A549 (cell line): Measurements from ENCODE around the gene SYCE1.

Experiments used
- CBX8 ChIP-seq: fragments of 200-600 bp; sonication (generic); IDR thresholded peaks from 2 replicates; pipeline ENCODE4 v1.6.1; 2016
- CHD4 ChIP-seq: fragments of 200-600 bp; sonication (generic); IDR thresholded peaks from 2 replicates; pipeline ENCODE4 v1.6.1; 2016; ENCODE audit warnings: antibody characterized with exemption, mild to moderate bottlenecking, borderline replicate concordance
- MYC ChIP-seq: IDR thresholded peaks from 2 replicates; pipeline ENCODE4 v1.6.1; 2012; ENCODE audit warnings: mild to moderate bottlenecking, inconsistent platforms, low read length, improper control_type of control experiment, borderline replicate concordance
- REST ChIP-seq: fragments of 200-600 bp; sonication (generic); IDR thresholded peaks from 2 replicates; pipeline ENCODE4 v1.6.1; 2016; ENCODE audit warnings: antibody characterized with exemption, mild to moderate bottlenecking, moderate library complexity
- SMC3 ChIP-seq: fragments of >200 bp; sonication (Bioruptor Twin); formaldehyde crosslinking; IDR thresholded peaks from 3 replicates; pipeline ENCODE4 v1.6.1; 2018; ENCODE audit warnings: inconsistent platforms
- TFCP2L1 ChIP-seq: fragments of 250-450 bp; sonication (Bioruptor Pico); IDR thresholded peaks from 2 replicates; pipeline ENCODE4 v1.5.0; 2021; ENCODE audit warnings: mild to moderate bottlenecking
- ZC3H11A ChIP-seq: fragments of 450-650 bp; IDR thresholded peaks from 2 replicates; pipeline ENCODE4 v1.6.1; 2014; ENCODE audit warnings: antibody characterized with exemption, mild to moderate bottlenecking
- TF ChIP-seq, protein P1 (sequence below): fragments of >200 bp; sonication (Bioruptor Twin); formaldehyde crosslinking; IDR thresholded peaks from 3 replicates; pipeline ENCODE4 v1.5.1; 2016
- TF ChIP-seq, protein P2 (sequence below): fragments of 250-450 bp; sonication (Bioruptor Pico); IDR thresholded peaks from 2 replicates; pipeline ENCODE4 v1.5.0; 2020; ENCODE audit warnings: low read depth, mild to moderate bottlenecking, moderate library complexity

GRCh38 chr10:133525444-133525843, 39.9 kb downstream of the SYCE1 start:
- TF ChIP-seq, protein P1, sequence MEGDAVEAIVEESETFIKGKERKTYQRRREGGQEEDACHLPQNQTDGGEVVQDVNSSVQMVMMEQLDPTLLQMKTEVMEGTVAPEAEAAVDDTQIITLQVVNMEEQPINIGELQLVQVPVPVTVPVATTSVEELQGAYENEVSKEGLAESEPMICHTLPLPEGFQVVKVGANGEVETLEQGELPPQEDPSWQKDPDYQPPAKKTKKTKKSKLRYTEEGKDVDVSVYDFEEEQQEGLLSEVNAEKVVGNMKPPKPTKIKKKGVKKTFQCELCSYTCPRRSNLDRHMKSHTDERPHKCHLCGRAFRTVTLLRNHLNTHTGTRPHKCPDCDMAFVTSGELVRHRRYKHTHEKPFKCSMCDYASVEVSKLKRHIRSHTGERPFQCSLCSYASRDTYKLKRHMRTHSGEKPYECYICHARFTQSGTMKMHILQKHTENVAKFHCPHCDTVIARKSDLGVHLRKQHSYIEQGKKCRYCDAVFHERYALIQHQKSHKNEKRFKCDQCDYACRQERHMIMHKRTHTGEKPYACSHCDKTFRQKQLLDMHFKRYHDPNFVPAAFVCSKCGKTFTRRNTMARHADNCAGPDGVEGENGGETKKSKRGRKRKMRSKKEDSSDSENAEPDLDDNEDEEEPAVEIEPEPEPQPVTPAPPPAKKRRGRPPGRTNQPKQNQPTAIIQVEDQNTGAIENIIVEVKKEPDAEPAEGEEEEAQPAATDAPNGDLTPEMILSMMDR: no peak
- TF ChIP-seq CBX8 (no peak), TFCP2L1 (no peak), CHD4 (no peak), MYC (no peak), ZC3H11A (no peak), REST (no peak), SMC3 (no peak)
- TF ChIP-seq, protein P2, sequence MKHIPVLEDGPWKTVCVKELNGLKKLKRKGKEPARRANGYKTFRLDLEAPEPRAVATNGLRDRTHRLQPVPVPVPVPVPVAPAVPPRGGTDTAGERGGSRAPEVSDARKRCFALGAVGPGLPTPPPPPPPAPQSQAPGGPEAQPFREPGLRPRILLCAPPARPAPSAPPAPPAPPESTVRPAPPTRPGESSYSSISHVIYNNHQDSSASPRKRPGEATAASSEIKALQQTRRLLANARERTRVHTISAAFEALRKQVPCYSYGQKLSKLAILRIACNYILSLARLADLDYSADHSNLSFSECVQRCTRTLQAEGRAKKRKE (CRISPR knock-in tag): no peak
